GM18861 (cell line): Measurements from ENCODE around the gene PDIA3.
"Not testable (repeated sequence)": the region's sequence is repeated elsewhere in the genome, so short reads cannot be mapped to it uniquely, and the experiment has no call there.

ENCODE experiments used
- ATAC-seq: cut with Tn5 transposase; IDR thresholded peaks from one replicate; pipeline ENCODE4 v1.9.1; 2021; ENCODE audit not compliant: unreplicated experiment

PDIA3 gene

GRCh38 chr15:43808960-43809678 is 62.9 kb downstream of the PDIA3 start:
- ATAC-seq: peak; percentile 52

GRCh38 chr15:43815064-43815463 is 68.8 kb downstream of the PDIA3 start:
- ATAC-seq: not testable (repeated sequence)

- ATAC-seq: no peak
Observed at GRCh38 chr15:43821505-43821904, 75.3 kb downstream of the PDIA3 start.
